Midbrain (tissue), 1 donor: Measurements from ENCODE around the gene SEMA7A.
A peak's percentile ranks its signal among the peaks of the same experiment; 100 is the strongest.

Experiments
- DNase-seq: peaks from one replicate; lab custom pipeline; 2025; lab: John Stamatoyannopoulos, UW

SEMA7A gene

DNA sequence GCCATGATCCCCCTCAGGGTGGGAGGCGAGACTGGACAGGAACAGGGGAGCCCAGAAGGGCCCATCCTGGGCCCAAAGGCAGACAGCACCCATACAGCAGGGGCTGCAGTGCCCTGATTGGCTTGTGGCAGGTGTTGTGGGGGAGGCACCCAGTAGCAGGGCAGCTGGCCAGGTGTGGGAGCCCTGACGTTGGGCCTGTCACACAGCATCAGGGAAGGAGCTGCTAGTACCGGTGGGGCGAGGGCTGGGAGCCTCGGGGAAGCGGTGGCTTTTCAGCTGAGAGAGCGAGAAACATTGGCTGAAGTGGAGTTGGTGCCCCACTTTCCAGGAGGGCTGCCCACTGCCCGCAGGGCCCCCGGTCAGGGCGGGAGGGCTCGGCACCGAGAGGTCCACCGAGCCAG is 46.6 kb downstream of the SEMA7A start:
- DNase-seq = no peak

DNA sequence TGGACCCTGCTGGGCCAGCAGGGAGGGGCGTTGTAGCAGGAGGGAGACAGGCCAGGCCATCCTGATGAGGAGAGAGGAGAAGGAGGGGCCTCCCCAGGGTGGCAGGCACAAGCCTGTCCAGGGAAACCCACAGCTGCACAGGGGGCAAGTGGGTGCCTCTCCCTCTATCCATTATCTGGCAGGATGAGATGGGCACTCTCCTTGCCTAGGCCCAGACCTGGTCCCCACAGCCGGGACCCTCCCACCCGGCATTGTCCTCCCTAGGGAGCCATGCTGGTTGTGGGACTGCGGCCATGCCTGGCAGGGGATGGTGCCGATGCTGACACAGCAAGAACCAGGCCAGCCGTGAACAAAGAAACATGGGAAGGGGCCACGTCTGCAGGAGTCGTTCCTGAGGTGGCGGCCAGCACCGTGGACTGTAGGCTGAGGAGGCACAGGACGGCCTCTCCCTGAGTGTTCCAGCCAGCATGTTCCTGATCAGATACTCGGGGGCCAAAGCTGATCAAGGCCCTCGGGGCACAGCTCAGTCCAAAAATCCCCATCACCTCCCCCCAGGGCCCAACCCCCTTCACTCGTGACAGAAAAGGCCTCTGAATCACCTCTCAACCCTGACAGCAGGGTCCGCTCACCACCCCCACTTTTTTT is 47.1 kb downstream of the SEMA7A start:
- DNase-seq = no peak

DNA sequence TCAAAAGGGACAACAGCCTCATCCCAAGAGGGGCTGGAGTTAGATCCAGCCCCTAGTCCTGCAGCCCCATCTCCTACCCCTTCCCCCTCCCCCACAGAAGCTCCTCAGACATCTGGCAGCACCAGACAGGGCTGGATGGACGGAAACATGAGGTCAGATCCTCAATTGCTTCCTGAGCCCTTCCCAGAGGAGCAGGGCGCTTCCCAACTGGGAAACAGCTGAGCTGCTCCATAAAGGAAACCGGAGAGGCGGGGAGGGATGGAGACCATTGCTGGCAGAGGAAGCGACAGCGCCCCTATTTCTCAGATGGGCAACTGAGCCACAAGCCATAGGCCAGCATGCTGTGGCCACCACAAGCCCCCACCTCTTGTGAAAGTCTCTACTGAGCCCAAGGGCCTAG is 48.0 kb downstream of the SEMA7A start:
- DNase-seq = no peak

DNA sequence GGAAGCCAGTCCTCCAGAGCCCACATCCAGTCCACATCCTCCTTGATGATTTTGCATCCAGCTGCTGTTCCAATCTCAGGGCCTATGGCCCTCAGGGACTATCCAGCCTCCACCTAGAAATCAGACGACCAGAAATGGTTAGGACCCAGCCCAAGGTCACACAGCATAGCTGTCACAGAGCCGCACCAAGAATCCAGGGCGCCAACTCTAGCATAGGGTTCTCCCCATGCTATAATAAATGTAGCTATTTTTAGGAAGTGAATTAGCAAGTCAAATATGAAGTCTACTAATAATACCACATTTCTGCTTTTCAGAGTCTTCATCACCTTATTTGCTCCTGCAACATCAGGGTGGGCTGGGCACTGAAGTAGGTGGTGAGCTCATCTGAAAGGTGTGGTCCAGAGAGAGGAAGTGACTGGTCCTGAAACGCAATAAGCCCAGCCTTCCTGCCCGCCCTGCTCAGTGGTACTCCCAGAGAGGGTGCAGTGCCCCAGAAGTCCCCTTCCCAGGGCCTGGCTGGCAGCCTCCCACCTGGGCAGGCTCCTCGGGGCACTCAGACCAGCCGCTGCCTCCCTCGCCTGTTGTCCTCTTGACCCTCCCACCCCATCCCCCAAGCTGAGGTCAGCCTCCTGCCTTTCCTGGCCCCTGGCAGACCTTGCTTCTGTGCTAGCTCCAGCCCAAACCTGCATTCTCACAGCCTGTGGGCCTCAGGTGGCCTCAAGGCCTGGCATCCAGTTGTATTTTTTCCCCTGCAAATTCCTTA is 48.7 kb downstream of the SEMA7A start:
- DNase-seq = no peak

DNA sequence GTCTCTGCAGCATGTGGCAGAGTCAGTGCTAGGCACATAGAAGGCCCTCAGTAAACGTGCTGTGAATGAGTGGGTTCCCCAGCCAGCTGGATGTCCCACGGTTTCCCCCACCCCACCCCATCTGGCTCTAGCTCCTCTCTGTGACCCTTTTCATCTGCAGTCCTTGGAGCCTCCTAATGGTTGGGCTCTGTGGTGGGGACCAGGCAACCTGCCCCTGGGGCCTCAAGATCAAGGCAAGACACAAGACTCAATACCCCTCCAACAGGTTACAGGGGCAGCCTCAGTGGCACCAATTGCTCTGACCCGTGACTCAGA is 49.2 kb downstream of the SEMA7A start:
- no peak for DNase-seq

DNA sequence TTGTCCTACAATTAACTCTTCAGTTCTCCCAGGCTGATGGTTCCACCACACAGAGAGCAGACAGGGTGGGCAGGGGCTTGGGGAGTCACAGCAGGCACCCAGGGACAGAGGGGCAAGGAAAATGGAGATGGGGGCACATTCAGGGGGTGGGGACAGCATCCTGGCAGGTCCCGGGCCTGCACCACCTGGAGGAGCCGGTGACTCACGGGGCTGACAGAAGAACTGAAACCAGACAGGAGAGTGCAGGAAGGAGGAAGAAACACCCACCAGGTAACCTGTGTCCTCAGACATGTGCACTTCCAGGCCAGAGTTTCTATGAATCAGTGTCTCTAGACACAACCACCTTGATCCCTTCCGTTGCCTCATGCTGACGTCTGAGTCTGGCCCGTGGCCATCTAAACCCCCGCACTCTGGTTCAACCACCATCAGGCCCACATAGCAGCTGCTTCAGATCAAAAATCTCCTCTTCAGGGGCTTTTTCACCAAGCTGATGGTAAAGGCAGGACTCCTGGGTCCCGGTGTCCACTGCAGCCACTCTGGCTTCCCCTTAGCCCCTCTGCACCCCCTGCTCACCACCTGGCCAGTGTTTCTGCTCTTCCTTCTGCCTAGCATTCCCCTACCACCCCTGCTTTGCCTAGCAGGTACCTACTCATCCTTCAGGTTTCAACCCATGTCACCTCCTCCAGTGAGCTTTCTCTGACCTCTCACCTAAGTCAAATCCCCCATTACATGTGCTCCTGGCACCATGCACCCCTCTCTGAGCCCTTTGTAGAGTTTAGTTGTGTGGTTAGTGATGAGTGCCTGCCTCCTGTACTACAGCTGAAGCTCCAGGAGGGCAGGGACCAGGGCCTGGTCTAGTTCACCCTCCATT is 49.8 kb downstream of the SEMA7A start:
- DNase-seq = no peak

DNA sequence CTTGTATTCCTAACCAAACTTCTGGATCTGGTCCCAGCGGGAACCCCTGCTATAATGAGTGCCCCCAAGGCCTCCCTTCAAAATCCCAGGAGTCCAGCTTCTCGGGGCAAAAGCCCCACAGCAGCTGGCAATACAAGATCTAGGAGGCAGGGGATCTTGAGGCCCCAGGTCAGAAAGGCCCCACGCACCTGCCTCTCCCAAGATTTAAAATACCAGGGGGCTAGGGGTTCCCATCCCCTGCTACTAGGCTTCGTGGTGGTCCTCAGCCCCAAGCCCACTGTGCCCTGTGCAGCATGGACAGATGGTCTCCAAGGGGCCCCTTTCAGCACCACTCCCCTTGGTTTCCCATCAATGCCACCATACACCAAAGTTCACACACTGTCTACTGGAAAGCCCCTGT is 50.5 kb downstream of the SEMA7A start:
- DNase-seq = no peak

DNA sequence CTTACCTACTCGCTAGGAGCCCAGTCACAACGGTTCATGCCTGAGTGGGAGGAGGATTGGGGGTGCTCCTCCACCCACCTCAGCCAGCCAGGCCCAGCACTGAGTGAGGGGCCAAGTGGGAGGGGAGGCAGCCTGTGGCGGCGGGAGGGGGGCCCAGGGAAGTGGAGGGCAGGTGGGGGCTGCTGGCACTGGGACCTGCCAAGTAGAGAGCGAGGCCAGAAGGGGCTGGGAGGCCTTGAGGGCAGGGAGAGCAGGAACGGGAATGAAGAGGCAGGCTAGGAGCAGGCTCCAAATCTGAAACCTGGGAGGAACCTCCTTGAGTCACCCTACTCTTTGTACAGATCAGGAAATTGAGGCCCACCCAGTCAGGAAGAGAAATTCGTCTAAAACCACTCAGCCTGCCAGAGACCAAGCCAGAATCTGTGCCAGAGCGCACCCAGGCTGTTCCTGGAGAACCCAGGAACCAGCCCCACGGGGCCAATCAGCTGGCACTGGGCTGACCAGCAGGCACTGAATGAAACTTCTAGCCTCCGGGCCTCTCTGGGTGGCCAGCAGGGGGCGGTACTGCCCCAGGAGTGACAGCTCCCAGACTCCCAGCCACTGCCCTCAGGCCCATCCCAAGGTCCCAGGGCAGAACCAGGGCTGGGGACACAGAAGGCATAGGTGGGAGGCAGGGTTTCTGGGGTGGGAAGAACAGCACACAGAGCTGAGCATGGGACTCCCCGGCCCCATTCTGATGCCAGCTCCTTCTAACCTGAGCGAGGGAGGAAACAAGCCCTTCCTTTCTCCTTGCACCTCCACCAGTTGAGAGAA is 51.5 kb downstream of the SEMA7A start:
- peak; percentile 92 for DNase-seq

DNA sequence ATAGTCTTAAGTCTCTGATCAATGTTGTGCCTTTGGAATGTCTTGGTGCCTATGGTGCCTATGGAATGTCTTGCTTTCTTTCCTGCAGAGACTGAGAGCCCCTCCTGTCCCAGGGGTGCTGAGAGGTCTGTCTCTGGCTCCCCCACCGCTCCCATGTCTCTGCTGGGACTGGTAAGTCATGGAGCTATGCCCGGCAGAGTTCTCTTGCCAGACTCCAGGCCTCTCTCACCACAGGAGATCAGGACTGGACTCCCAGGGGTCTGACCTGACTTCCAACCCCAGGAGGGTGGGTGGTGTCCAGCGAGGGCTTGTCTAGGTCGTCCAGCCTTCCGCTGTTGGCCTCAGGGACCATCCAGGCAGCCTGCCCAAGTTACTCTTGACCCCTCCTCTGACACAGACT is 52.3 kb downstream of the SEMA7A start:
- no peak for DNase-seq

DNA sequence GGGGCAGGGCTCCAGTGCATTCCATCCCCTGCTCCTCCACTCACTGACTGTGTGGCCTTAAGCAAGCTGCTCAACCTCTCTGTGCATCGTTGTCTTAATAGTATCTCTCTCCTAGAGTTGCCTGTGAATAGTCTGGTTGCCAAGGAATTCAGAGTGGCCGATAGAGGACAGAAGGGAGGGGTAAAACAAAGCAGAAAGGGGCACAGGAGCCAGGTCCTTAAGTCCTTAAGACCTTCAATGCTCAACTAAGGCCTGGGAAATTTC is 52.6 kb downstream of the SEMA7A start:
- no peak for DNase-seq

DNA sequence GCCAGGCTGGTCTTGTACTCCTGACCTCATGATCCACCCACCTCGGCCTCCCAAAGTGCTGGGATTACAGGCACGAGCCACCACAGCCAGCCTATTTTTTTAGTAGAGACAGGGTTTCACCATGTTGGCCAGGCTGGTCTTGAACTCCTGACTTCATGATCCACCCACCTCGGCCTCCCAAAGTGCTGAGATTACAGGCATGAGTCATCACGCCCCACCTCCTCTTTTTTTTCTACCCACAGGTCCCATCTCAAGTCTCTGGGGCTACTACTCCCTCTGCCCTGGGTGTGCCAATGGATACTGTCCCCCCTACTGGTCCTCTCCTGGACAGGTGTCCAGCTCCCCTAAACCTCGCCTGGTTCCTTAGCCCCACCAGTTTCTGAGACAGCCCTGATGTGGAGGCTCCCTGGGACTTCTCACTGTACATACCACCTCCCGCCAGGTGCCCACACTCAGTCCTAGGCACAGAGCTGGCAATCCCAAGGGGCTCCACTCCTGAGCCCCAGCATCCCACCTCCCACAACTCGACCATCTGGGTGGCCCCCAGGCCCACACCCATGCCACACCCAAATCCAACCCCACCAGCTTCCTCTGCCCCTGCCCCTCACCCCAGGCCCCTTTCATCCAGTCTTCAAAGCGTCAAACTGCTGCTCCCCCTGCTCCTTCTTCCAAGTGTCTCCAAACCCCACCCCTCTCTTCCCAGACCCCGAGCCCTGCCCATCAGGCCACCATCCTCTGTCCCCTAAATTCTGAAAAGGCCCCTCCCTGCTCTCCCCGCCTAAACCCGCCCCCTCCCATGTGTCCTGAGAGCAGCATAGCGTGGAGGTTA is 53.2 kb downstream of the SEMA7A start:
- DNase-seq = no peak

DNA sequence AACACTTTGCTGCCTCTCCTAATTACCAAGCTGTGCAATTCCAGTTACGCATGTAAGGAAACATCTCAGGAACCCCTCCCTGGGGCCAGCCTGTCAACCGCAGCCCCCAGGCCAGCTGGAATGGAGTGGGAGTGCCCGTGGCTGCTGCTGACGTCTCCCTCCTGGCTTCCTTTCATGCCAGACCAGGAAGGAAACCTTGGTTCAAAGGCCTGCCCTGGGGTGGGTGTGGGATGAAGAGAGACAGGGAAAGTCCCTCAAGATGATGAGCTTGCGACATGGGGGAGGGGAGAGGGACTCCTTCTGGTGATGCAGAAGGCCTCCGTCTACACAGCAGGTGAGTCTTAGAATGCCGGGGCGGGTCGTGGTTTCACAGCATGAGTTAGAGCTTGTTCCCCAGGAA is 54.9 kb downstream of the SEMA7A start:
- DNase-seq = no peak

DNA sequence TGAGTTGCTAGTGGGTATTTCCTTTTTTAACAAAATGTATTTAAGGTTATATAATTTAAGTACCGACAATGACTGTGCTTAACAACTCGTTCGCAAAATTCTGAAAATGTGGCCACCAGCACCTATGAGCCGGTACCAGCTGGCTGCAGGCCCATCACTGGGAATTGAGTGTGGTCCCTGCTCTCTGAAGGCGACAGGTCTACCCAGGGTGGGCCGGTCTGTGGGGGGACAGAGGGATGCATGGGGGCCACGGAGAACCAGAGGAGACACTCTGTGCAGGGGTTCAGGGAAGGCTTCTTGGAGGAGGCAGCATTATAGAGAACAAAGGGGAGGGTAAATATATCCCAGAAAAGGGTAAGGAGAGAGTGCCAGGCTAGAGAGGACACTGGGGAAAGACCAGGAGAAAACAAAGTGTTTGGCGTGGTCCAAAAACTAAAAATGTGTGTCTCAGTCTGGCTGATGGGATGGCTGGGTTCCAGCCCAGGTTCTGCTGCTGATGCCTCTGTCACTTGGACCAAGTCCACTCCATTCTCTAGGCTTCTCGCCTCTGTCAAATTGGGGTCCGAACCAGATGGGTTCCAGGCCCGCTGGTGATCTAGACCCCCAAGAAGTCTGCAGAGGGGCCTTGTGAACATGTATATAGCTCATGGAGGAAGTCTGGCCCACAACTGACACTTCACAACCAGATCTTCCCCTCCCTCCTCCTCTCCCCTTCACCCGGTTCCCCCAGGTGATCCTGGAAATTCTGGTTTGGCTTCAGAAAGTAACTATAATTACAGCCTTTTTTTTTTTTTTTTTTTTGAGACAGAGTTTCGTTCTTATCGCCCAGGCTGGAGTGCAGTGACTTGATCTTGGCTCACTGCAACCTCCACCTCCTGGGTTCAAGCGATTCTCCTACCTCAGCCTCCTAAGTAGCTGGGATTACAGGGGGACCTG is 55.7 kb downstream of the SEMA7A start:
- no peak for DNase-seq

DNA sequence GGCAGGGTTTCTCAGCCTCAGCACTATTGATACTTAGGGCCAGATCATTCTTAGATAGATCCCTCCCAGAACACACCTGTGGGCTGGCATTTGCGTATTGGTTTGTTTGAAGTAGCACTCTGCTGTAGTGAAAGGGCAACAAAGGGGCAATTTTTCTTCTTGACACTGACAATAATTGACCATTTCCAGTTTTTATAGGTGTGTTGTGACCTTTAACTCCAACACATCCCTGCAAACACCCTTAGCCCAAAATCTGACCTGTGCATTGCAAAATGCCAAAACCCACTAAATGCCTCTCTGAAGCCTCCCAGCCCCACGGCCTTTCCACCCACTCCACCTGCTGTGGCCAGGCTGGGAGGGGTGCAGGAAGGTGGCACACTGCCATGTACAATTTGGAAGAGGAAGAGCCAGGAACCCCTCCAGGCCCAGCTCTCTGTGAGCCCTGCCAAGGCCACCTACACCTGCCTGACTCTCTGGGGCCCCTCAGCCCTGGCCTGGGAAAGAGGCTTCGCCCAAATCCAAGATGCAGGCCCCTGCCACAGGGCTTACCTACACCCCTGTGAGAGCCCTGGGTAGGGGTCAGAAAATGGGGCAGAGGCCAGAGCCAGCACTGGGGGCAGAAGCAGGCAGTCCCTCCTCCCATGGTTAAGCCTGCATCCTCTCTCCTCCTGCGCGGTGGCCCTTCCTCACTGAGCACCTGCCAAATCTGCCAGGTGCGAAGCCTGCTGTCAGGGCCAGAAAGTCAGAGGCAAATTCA is 56.8 kb downstream of the SEMA7A start:
- DNase-seq = no peak

DNA sequence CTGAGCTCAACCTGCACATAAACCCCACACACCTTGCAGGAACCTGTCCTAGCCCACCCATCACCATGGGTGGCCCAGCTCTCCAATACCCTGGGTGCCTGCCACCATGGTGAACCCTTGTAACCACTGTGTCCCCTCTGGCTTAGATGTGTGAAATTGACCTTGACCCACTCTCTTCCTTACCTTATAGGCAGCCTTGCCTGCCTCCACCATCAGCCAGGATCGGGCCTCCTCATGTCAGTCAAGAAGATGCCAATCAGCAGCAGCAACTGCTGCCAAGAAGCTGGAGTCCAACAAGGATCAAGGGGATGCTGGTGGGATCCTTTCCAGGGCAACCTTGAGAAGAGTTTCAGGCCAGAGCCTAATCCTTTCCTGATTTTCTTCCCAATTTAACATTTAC is 57.5 kb downstream of the SEMA7A start:
- DNase-seq = no peak

DNA sequence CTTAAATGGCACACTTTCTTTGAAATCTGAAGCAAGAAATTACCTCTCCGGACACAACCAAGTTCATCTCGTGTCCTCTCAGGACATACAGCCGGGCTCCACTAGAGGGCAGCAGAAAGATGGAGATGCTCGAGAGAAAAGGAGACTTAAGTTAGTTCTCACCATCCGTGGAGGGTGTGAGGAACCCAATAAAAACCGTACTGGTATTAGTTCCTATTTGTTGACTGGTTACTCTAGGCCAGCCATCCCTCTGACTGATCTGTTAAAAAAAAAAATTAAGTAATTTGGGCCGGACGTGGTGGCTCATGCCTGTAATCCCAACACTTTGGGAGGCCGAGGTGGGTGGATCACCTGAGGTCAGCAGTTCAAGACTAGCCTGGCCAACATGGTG is 58.5 kb downstream of the SEMA7A start:
- DNase-seq = peak; percentile 72

DNA sequence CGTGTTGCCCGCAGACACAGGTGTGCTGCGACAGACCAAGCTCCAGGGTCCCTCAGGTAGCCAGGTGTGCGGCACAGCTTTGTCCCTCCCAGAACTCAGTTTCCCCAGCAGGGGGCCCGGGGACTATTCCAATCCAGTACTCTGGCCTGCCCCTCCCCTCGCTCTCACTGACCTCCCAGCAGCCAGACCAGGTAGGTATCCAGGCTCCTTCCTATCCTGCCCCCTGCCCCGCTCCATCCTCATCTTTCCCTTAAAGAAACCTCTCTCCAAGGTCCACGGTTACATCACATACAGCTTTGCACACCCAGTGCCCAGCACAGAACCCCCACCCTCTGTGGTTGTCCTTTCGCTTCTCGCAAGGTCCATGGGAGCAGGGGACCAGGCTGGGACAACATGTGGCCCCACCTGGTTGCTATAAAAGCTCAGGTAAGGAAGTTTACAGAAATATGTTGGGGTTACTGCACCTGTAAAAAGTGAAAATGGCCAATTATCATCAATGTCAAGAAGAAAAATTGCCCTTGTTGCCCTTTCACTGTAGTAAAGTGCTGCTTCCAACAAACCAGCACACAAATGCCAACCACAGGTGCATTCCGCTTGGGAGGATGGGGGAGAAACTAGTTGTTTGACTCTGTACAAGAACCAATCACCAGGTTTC is 59.0 kb downstream of the SEMA7A start:
- DNase-seq = no peak

DNA sequence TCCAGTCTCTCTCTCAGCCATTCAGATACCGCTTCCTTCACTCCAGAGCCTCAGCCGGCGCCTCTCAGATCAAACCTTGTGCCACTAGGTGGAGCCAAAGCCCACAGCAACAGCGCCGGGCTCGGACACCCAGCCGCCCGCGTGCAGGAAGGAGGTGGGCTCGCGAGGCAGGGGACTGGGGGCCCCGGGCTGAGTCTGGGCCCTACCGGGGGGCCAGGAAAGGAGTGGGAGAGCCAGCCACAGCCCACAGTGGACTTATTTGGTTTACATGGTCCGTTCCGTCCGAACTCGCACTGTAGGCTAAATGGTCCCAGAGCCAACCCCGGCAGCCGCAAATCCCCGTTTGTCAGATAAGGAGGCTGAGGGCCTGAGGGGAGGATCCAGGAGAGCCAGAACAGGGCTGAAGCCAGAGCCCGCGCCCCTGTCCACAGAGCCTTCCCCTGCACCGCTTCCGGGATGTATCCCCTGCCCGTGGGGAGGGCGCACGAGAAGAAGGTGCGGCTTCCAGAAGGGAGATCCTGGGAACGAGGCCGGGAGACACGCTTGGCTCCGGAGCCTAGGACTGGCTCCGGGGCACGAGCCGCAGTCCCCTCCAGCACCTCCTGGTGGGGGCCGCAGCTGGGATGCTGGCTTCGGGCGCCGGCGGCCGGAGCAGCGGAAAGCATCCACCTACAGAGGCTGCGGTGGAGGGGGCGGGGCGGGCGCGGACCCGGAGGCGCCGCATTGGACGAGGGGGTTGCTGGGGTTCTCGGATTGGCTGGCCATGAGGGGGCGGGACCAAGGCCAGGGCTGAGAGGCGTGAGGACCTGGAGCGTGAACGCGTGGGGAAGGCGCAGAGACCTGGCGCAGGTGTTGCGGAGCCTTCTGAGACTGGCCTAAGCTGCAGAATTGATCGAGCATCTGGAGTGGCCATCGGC is 59.8 kb downstream of the SEMA7A start:
- peak; percentile 89 for DNase-seq
